ENCODE results near the gene TTC21B. TPM values are rescaled to one million over a fixed set of nuclear protein-coding genes. Genes with fewer than 3 reads are reported as not detected.
A peak's percentile ranks its signal among the peaks of the same experiment; 100 is the strongest.

Gene TTC21B
- total RNA-seq, 1 donor from 2014 or later: 38.4 TPM

DNA sequence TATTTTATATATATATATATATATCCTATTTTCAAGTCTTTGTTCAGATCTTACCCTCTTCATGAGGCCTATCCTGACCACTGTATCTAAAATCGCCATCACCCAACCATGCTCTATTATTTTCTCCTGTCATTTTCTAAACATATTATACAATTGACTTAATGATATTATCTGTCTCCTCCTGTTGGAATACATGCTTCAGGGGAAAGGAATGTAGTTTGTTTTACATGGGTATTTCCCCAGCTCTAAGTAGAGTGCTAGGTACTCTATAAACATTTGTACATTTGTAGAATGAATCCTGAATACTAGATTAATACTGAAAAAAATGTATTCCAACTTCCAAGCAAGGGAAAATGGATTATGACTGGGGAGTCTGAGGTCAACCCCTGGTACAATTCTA lies 26.2 kb downstream of the TTC21B start:
- Mint-ChIP-seq H3K36me3 (ENCODE audit: low read depth) (peaks cover 33% of the 10 kb centered on the region), H3K27ac (ENCODE audit: unreplicated experiment) (no peak overlapping the region), H3K9me3 (peaks cover 2% of the 10 kb centered on the region), H3K27me3 (ENCODE audit: low read depth) (no peaks in the 10 kb centered on the region), H3K4me3 (no peak overlapping the region), H3K4me1 (no peaks in the 10 kb centered on the region)
- no peak for DNase-seq (ENCODE audit: low read depth, low spot score)
- TF ChIP-seq CTCF (conservative IDR thresholded peaks at IDR 0.05): no peak

DNA sequence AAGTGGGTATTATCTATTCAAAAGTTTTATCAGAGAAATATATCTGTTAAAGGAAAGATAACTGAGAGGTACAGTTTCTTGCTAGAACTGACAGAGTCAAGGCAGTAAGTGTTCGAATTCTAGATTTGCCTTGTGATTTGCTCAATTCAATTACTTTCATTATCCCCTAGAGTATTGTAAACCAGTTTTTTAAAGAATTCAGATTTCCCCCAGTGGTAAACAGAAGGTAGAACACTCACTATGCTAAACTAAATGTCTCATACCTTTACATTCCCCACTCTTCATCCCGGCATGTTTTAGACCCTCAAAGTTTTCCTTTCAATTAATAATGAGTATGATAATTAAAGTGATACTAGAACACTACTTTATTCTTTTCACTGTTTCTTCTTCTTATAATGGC lies 28.6 kb downstream of the TTC21B start:
- TF ChIP-seq CTCF (conservative IDR thresholded peaks at IDR 0.05): no peak
- Mint-ChIP-seq H3K9me3 (peaks cover 2% of the 10 kb centered on the region), H3K4me1 (no peaks in the 10 kb centered on the region), H3K27me3 (ENCODE audit: low read depth) (no peaks in the 10 kb centered on the region), H3K4me3 (no peak overlapping the region), H3K27ac (ENCODE audit: unreplicated experiment) (no peak overlapping the region), H3K36me3 (ENCODE audit: low read depth) (peaks cover 37% of the 10 kb centered on the region)
- no peak for DNase-seq (ENCODE audit: low read depth, low spot score)

- no peaks in the 10 kb centered on the region for H3K4me1 Mint-ChIP-seq
- no peaks in the 10 kb centered on the region for H3K27me3 Mint-ChIP-seq (ENCODE audit: low read depth)
- no peak for DNase-seq (ENCODE audit: low read depth, low spot score)
- TF ChIP-seq CTCF (conservative IDR thresholded peaks at IDR 0.05): no peak
- H3K9me3 Mint-ChIP-seq: no peaks in the 10 kb centered on the region
- no peak overlapping the region for H3K4me3 Mint-ChIP-seq
- H3K27ac Mint-ChIP-seq (ENCODE audit: unreplicated experiment): peak overlapping the region; percentile 38
- H3K36me3 Mint-ChIP-seq (ENCODE audit: low read depth): peaks cover 28% of the 10 kb centered on the region
Observed at GRCh38 chr2:165920748-165921147, 32.8 kb downstream of the TTC21B start.

DNA sequence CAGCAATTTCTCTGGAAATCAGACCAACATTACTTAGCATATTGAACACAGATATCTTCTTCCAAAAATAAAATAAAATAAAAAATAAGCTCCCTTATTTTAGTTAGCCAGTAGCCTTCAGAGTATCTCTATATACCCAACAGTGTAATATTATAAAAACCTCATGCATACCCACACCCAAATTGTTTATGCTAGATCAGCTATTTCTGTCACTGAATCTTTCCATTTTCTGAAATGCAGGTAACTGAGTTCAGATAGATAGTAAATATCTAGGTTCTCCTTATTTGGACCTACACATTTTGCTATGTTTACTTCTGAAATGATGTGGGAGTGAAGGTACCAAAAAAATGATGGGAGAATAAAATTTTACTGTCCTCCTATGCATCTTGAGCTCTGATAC lies 39.9 kb downstream of the TTC21B start:
- H3K4me1 Mint-ChIP-seq: no peaks in the 10 kb centered on the region
- no peaks in the 10 kb centered on the region for H3K27me3 Mint-ChIP-seq (ENCODE audit: low read depth)
- no peak overlapping the region for H3K27ac Mint-ChIP-seq (ENCODE audit: unreplicated experiment)
- TF ChIP-seq CTCF (conservative IDR thresholded peaks at IDR 0.05): no peak
- no peaks in the 10 kb centered on the region for H3K9me3 Mint-ChIP-seq
- H3K4me3 Mint-ChIP-seq: no peak overlapping the region
- no peak for DNase-seq (ENCODE audit: low read depth, low spot score)
- peaks cover 23% of the 10 kb centered on the region for H3K36me3 Mint-ChIP-seq (ENCODE audit: low read depth)

DNA sequence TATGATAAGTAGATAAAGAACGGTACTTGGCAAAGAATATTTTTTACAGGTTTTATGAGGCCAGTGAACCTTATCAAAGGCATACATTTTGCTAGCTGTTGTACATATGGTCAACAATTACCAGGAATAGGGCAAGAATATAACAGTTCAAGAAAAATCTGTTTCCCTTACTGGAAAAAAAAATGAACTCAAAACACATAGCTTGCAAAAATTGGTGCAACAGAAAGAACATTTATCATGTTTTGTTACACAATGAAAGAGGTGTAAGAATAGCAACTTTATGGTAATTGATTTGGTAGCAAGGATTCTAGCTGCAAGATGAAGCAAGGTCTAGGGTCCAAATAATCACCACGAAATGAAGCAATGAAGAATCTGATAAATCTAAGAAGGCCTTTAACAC lies 41.6 kb downstream of the TTC21B start:
- no peak for TF ChIP-seq CTCF (conservative IDR thresholded peaks at IDR 0.05)
- Mint-ChIP-seq H3K36me3 (ENCODE audit: low read depth) (peaks cover 17% of the 10 kb centered on the region), H3K9me3 (no peaks in the 10 kb centered on the region), H3K4me1 (no peaks in the 10 kb centered on the region), H3K27ac (ENCODE audit: unreplicated experiment) (no peak overlapping the region), H3K4me3 (no peak overlapping the region), H3K27me3 (ENCODE audit: low read depth) (no peaks in the 10 kb centered on the region)
- no peak for DNase-seq (ENCODE audit: low read depth, low spot score)

- Mint-ChIP-seq H3K27ac (ENCODE audit: unreplicated experiment) (no peak overlapping the region), H3K9me3 (no peaks in the 10 kb centered on the region), H3K4me1 (no peaks in the 10 kb centered on the region), H3K36me3 (ENCODE audit: low read depth) (peaks cover 17% of the 10 kb centered on the region), H3K27me3 (ENCODE audit: low read depth) (no peaks in the 10 kb centered on the region), H3K4me3 (no peak overlapping the region)
- no peak for DNase-seq (ENCODE audit: low read depth, low spot score)
- TF ChIP-seq CTCF (conservative IDR thresholded peaks at IDR 0.05): no peak
Observed at GRCh38 chr2:165911231-165911630, 42.3 kb downstream of the TTC21B start.

Measured in neural crest cell (in vitro differentiated cells).